DMS53 treated with DMSO at 0.1 percent for 48 hours (cell line): ENCODE measurements around the gene ATP1A2.
"Not testable (repeated sequence)": the region's sequence is repeated elsewhere in the genome, so short reads cannot be mapped to it uniquely, and the experiment has no call there.

Experiments
- DNase-seq: peaks from one replicate; lab custom pipeline; 2025; ENCODE audit not compliant: unreplicated experiment; lab: John Stamatoyannopoulos, UW

The ATP1A2 gene

GRCh38 chr1:160122978-160123495 is 7.5 kb downstream of the ATP1A2 start:
- DNase-seq = no peak

- DNase-seq = no peak
Observed at GRCh38 chr1:160123726-160124125, 8.2 kb downstream of the ATP1A2 start.

GRCh38 chr1:160124705-160125478 is 9.3 kb downstream of the ATP1A2 start:
- DNase-seq = no peak

GRCh38 chr1:160125746-160126145 is 10.2 kb downstream of the ATP1A2 start:
- no peak for DNase-seq

- DNase-seq = not testable (repeated sequence)
Observed at GRCh38 chr1:160126342-160126741, 10.8 kb downstream of the ATP1A2 start.

- no peak for DNase-seq
Observed at GRCh38 chr1:160127381-160127780, 11.8 kb downstream of the ATP1A2 start.

- DNase-seq = no peak
Observed at GRCh38 chr1:160127865-160128523, 12.4 kb downstream of the ATP1A2 start.

- DNase-seq = no peak
Observed at GRCh38 chr1:160128636-160129035, 13.1 kb downstream of the ATP1A2 start.

- DNase-seq = no peak
Observed at GRCh38 chr1:160129046-160129445, 13.5 kb downstream of the ATP1A2 start.

- no peak for DNase-seq
Observed at GRCh38 chr1:160129558-160129957, 14.0 kb downstream of the ATP1A2 start.

GRCh38 chr1:160129966-160130365 is 14.4 kb downstream of the ATP1A2 start:
- DNase-seq = no peak

- DNase-seq = no peak
Observed at GRCh38 chr1:160130486-160130885, 14.9 kb downstream of the ATP1A2 start.

- DNase-seq = no peak
Observed at GRCh38 chr1:160130939-160131338, 15.4 kb downstream of the ATP1A2 start.

- no peak for DNase-seq
Observed at GRCh38 chr1:160131803-160132565, 16.4 kb downstream of the ATP1A2 start.

- DNase-seq = no peak
Observed at GRCh38 chr1:160133990-160134770, 18.6 kb downstream of the ATP1A2 start.

GRCh38 chr1:160134791-160135572 is 19.4 kb downstream of the ATP1A2 start:
- DNase-seq = no peak

GRCh38 chr1:160136121-160136925 is 20.8 kb downstream of the ATP1A2 start:
- no peak for DNase-seq

GRCh38 chr1:160136926-160137200 is 21.3 kb downstream of the ATP1A2 start:
- DNase-seq = no peak

GRCh38 chr1:160137216-160137862 is 21.8 kb downstream of the ATP1A2 start:
- no peak for DNase-seq
